Activated T-cell treated with anti-CD3 and anti-CD28 coated beads for 1 hour (primary cell): Measurements from ENCODE around the gene SRSF2.
"Not testable (repeated sequence)": the region's sequence is repeated elsewhere in the genome, so short reads cannot be mapped to it uniquely, and the experiment has no call there.

Experiments used
- DNase-seq: peaks from one replicate; pipeline ENCODE4 v3.0.0-alpha.2; 2020; ENCODE audit warnings: low read depth

SRSF2 gene

GRCh38 chr17:76700617-76701470 lies 36.3 kb downstream of the SRSF2 start:
- DNase-seq: no peak

DNA sequence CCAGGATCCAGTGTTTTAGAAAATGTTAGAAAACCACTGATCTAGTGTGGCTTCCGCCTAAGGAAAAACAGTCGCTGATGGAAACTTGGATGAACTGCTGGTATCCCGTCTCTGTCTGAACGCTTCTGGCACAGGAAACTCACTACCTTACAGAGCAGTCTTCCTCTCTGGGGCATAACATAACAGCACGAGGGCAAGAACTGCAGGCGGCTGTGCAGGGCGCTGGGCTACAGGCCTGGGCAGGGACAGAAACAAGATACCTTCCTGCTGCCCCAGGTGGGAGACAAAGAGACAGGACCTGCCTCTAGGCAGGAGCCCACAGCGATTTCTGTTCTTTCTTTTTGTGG lies 36.9 kb downstream of the SRSF2 start:
- no peak for DNase-seq

DNA sequence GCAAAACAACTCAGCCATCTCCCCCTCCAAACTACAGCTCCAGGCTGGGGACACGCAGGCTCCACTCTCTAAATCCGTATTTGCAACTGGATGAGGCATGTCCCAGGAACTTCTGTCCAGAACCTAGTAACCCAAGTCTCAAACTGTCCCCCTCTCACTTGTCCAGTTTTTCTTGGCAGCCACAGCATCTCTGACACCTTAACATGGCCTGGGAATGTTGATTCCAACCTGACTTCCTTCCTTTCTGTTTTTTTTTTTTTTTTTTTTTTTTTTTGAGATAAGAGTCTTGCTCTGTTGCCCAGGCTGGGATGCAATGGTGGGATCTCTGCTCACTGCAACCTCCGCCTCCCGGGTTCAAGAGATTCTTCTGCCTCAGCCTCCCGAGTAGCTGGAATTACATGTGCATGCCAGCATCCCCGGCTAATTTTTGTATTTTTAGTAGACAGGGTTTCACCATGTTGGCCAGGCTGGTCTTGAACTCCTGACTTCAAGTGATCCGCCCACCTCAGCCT lies 38.6 kb downstream of the SRSF2 start:
- DNase-seq: not testable (repeated sequence)

DNA sequence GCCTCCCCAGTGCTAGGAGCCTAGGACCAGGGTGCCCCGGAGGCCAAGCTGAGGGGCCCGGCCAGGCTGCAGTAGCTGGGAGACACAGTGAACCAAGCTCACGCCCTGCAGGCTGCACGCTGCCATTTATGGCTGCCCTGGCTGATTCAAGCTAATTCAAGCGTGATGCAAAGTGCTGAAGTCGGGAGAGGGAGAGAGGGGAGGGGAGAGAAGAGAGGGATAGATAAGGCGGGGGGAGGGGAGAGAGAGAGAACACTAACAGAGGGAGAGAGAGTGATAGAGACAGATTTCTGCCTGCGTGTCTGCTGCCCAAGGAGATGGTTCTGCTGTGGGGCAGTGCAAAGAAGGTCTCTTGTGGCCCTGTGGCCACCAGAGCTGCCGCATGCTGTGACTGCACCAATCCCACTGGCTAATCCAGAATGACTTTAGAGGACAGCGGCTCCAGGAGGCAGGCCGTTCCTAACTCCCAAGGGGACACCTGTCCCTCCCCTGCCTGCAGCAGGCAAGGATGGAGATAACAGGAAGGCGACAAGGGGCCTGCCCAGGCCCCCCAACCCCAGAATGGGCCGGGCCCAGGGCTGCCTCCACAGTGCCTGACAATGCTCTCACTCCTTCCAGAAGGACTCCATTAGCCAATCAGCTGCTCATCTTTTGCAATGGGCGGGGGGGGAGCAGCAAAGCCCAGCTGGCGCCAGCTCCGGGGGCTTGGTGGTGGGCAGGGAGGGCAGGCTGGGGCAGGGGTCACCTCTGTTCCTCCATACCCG lies 39.2 kb downstream of the SRSF2 start:
- DNase-seq: no peak

- no peak for DNase-seq
Observed at GRCh38 chr17:76696763-76697701, 40.1 kb downstream of the SRSF2 start.

GRCh38 chr17:76695059-76695831 lies 41.9 kb downstream of the SRSF2 start:
- DNase-seq: no peak

DNA sequence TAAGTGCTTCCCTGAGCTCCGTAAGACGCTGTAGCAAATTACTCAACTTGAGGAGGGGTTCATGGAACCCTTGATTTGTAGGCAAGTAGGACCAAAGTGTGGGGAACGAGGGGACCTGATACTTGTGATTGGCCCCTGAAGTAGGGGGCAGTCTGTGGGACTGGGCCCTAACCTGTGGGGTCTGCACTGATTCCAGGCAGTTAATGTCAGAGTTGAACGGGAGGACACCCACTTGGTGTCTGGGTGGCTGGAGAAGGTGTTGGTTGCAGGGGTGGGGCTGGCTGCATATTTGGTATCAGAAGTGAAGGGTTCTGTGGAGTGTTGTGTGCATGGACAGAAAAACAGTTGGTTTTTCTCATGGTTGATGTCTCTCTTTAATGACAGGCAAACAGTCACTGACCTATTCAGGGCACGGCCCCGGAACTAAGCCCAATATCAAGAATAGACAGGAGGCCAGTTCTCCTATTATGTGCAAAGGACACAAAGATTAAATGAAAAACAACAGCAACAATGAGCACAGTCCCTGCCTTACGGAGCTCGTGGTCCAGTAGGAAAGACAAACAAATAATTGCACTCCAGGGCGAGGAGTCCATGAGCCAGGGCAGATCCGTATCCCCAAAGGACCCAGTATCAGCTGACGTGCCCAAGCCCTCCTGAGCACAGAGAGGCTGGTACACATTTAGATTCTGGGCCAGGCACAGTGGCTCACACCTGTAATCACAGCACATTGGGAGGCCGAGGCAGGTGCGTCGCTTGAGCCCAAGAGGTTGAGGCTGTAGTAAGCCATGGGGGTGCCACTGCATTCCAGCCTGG lies 45.5 kb downstream of the SRSF2 start:
- no peak for DNase-seq

DNA sequence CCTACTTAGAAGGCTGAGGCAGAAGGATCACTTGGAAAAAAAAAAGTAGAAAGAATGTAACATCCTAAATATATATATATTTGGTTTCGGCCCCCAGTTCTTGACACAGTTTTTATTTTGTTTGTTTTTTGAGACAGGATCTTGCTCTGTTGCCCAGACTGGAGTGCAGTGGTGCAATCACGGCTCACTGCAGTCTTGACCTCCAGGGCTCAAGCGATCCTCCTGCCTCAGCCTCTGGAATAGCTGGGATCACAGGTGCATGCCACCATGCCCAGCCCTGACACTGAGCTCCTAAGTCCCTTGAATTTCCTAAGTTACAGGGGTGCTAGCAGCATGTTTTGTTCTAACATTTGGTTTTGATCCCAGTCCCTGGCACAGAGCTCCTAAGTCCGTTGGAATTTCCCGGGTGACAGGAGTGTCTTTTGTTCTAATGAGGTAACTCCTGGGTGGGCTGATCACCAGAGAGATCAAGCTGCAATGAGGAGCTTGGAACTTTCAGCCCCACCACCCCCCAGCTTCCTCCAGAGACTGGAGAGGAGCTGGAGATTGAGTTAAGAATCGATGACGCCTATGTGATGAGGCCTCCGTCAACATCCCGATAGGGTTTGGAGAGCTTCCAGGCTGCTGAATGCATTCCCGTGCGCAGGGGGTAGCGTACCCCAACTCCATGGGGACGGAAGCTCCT lies 46.4 kb downstream of the SRSF2 start:
- DNase-seq: no peak

- no peak for DNase-seq
Observed at GRCh38 chr17:76689859-76690258, 47.3 kb downstream of the SRSF2 start.

GRCh38 chr17:76688165-76688622 lies 48.9 kb downstream of the SRSF2 start:
- no peak for DNase-seq

DNA sequence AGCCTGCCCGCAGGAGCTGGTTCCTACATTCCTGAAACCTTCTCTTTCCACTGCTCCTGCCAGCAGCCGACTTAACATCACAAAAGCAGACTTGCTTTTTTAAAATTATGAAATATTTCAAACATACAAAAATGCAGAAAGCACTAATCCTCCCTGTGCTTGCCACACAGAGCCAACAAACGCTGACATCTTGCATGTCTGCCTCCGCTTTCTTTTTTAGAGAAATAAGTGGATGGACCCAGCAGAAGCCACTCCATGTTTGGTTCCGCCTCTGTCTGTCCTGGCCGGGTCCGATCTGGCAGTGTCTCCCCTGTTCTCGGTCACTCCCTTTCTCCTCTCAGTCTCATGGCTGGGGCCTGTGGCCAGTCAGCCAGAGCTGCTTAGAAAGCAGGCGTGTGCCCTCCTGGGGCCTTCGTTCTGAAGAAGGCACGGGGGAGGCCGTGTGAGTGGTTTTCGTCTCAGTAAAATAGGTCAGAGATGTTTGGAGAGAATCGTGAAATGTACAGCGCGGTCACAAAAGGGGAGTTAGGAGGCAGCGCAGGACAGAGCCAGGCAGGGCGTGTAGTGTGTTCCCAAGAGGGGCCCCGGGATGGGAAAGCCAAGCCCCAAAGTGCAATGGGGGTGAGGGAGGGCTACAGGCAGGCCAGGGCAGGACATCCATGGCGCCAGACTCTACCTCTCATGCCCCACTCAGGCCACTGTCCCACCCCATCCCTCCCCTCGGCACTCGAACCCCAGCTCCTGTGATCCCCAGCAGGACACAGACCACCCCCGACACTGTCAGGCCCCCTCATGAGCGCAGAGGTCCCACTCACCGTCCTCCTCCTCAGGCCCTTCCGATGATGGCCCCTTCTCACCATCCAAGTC lies 49.6 kb downstream of the SRSF2 start:
- DNase-seq: no peak

DNA sequence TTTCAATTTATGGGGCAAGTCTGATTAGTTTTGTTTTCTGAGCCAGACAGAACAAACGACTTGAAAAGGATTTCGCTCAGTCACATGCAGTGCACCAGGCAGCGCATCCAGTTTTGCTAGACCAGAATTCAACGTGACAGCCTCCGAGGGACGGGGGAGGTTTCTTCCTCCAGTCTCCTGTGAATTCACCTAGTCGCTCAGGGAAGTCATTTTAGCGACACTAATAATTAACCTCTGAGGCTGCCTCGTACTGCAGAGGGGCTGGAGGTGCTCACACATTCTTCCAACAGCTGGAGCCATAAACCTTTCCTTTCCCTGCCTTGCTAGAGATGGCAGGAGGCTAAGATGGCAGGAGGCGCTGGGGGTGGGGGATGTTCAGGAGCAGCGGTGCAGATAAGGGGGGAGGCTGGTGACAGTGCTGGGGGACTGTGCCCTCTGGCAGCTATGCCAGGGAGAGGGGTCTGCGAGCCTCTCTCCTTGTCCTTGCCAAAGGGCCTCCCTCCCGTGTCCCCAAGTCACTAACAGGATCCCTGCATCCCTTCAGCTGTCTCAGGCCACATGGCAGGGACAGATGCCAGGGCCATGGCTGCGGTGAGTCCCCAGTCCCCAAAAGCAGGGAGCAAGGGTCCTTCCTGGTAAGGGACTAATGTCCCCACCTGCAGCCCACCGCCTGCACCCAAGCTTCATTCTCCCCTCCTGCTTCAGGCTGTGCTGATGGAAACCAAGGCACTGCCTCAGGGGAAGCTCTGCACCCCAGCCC lies 50.4 kb downstream of the SRSF2 start:
- no peak for DNase-seq

DNA sequence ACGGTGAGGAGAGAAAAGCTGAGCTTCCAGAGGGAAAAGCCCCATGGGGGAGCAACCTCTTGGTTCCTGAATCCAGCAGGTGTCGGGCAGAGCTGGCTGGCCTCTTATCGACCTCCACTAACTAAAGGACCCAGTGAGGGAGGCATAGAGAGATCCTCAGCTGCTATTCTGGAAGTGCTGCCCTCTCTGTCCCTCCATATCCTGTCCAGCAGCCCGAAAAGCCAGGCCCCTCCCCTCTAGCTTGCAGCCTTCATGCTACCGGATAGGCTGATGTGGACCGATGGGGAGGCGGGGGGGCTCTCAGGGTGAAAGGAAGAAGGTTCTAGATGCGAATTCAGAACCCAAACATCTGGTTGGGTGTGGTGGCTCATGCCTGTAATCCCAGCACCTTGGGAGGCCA lies 51.3 kb downstream of the SRSF2 start:
- no peak for DNase-seq

DNA sequence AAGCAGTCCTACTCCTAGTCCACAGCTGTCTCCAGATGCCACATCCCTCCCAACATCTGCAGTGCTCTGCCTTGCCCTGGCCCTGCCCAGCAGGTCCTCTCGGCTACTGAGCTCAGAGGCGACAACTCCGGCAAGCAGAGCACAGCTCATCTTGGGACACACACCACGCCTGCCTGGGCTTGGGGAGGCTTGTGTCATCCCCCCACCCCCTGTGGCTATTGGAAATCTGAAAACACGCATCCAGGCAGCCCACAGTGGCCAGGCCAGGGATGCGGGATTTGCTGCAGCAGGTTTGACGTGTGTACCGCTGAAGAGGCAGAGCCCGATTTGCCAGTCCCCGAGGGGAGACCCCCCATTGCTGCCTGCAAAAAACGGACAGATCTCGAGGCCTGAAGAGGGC lies 51.8 kb downstream of the SRSF2 start:
- DNase-seq: no peak

DNA sequence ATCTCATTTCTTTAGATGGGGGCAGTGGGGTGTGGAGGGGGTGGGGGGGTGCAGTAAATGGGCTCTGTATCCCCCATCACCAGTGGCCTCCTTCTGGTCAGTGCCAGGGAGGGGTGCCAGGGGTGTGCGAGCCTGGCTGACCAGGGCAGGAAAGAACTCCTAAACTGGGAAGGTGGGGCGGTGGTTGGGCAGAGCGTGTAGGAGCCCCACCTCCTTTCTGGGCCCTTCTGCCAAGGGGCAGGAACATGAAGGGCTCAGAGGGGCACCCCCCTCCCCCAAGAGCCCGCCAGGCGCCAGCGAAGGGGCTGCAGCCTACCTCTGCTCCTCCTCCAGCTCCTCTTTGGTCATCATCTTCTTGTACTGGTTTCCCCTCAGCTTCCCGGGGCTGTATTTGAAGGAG lies 52.4 kb downstream of the SRSF2 start:
- DNase-seq: no peak
